CD14-positive monocyte (primary cell): ENCODE data around the gene RAB6A. TPM values are rescaled to one million over a fixed set of nuclear protein-coding genes. Genes with fewer than 3 reads are reported as not detected.
"Not testable (repeated sequence)": the region's sequence is repeated elsewhere in the genome, so short reads cannot be mapped to it uniquely, and the experiment has no call there.

Source experiments
- DNase-seq, 3 donors: peaks; one replicate each; pipeline ENCODE4 v3.0.0-alpha.2; 2011 to 2022
- H2AFZ ChIP-seq: 2 replicates; pipeline ENCODE4 v1.6.0; 2012; ENCODE audit warnings: mild to moderate bottlenecking, low read depth, low read length, inconsistent platforms; ENCODE audit not compliant: insufficient read depth, poor library complexity, severe bottlenecking
- H3K27ac ChIP-seq, 2 donors: 1 replicate in 1 of 2; 2 replicates in 1 of 2; pipeline ENCODE4 v1.5.1; 2012 to 2013; ENCODE audit warnings: low read length in 2 of 2, control low read depth in 1 of 2, inconsistent platforms in 1 of 2, low read depth in 1 of 2, mild to moderate bottlenecking in 1 of 2
- H3K27me3 ChIP-seq, 2 donors: one replicate each; pipeline versions ENCODE4 v1.6.0 to v1.6.1; 2011 to 2013; ENCODE audit warnings: low read length in 2 of 2; ENCODE audit not compliant: control insufficient read depth in 2 of 2, insufficient read depth in 2 of 2
- H3K36me3 ChIP-seq, 2 donors: replicated peaks in 1 of 2; 1 replicate in 1 of 2; 2 replicates in 1 of 2; pipeline versions ENCODE4 v1.5.1 to v1.6.1; 2012 to 2013; ENCODE audit warnings: low read length in 2 of 2, control low read depth in 1 of 2, inconsistent platforms in 1 of 2, mild to moderate bottlenecking in 1 of 2; ENCODE audit not compliant: insufficient read depth in 2 of 2, control insufficient read depth in 1 of 2
- H3K4me1 ChIP-seq, 2 donors: 1 replicate in 1 of 2; 2 replicates in 1 of 2; pipeline versions ENCODE4 v1.5.1 to v1.6.1; 2012 to 2013; ENCODE audit warnings: low read length in 2 of 2, control low read depth in 1 of 2, inconsistent platforms in 1 of 2, mild to moderate bottlenecking in 1 of 2, moderate library complexity in 1 of 2; ENCODE audit not compliant: insufficient read depth in 2 of 2, control insufficient read depth in 1 of 2
- H3K4me2 ChIP-seq: replicated peaks from 2 replicates; pipeline ENCODE3; 2012; ENCODE audit warnings: low read length, moderate library complexity, mild to moderate bottlenecking; ENCODE audit not compliant: poor library complexity, severe bottlenecking; ENCODE audit errors: extremely low read depth
- H3K4me3 ChIP-seq, 3 experiments: fragments of 200-600 bp in 1 of 3; sonication (generic) in 1 of 3; replicated peaks in 1 of 3; 1 replicate in 2 of 3; 2 replicates in 1 of 3; pipeline ENCODE4 v1.5.1; 2011 to 2013; ENCODE audit warnings: low read length in 3 of 3, mild to moderate bottlenecking in 3 of 3, control low read depth in 2 of 3, low read depth in 2 of 3, inconsistent platforms in 1 of 3, moderate library complexity in 1 of 3
- H3K79me2 ChIP-seq: 2 replicates; pipeline ENCODE4 v1.6.0; 2012; ENCODE audit warnings: mild to moderate bottlenecking, control low read depth, inconsistent platforms, low read length, moderate library complexity; ENCODE audit not compliant: insufficient read depth
- H3K9ac ChIP-seq: 2 replicates; pipeline ENCODE4 v1.6.0; 2017; ENCODE audit warnings: low read length, mild to moderate bottlenecking; ENCODE audit not compliant: insufficient read depth, poor library complexity, severe bottlenecking
- H3K9me3 ChIP-seq, 2 donors: replicated peaks in 1 of 2; 1 replicate in 1 of 2; 2 replicates in 1 of 2; pipeline versions ENCODE4 v1.5.1 to v1.6.1; 2012 to 2013; ENCODE audit warnings: low read length in 2 of 2, control low read depth in 1 of 2; ENCODE audit not compliant: control insufficient read depth in 1 of 2, insufficient read depth in 1 of 2
- H4K20me1 ChIP-seq: 2 replicates; pipeline ENCODE4 v1.6.0; 2012; ENCODE audit warnings: mild to moderate bottlenecking, low read length, control low read depth, moderate library complexity; ENCODE audit not compliant: insufficient read depth
- H3K27ac Mint-ChIP-seq, 7 donors: one replicate each; pipeline ENCODE4 v1.8.0; 2020; ENCODE audit warnings: mild to moderate bottlenecking in 7 of 7, mixed read lengths in 7 of 7, moderate library complexity in 6 of 7, inconsistent platforms in 2 of 7
- H3K27me3 Mint-ChIP-seq, 3 donors: one replicate each; pipeline ENCODE4 v1.8.0; 2021 to 2022; ENCODE audit warnings: low read depth in 3 of 3, mild to moderate bottlenecking in 3 of 3, mixed read lengths in 3 of 3, moderate library complexity in 3 of 3, inconsistent platforms in 1 of 3
- H3K36me3 Mint-ChIP-seq, 2 donors: one replicate each; pipeline ENCODE4 v1.8.0; 2020; ENCODE audit warnings: mixed read lengths in 2 of 2, inconsistent platforms in 1 of 2, mild to moderate bottlenecking in 1 of 2
- H3K4me1 Mint-ChIP-seq: one replicate; pipeline ENCODE4 v1.8.0; 2020; ENCODE audit warnings: mild to moderate bottlenecking, mixed read lengths
- H3K4me3 Mint-ChIP-seq, 2 donors: one replicate each; pipeline ENCODE4 v1.8.0; 2020; ENCODE audit warnings: mild to moderate bottlenecking in 2 of 2, mixed read lengths in 2 of 2, moderate library complexity in 1 of 2
- H3K9me3 Mint-ChIP-seq, 7 donors: one replicate each; pipeline ENCODE4 v1.8.0; 2020 to 2022; ENCODE audit warnings: mixed read lengths in 7 of 7, mild to moderate bottlenecking in 6 of 7, moderate library complexity in 6 of 7, inconsistent platforms in 2 of 7
- CTCF ChIP-seq: fragments of 200-600 bp; IDR thresholded peaks from one replicate; pipeline ENCODE4 v1.8.0; 2022; ENCODE audit warnings: antibody characterized with exemption, mild to moderate bottlenecking
- WGBS: methylation state at CpG from one replicate; pipeline ENCODE4 v1.1.5; 2013; ENCODE audit warnings: missing lambda C conversion rate; ENCODE audit not compliant: insufficient coverage; 5-methylcytosine and 5-hydroxymethylcytosine counted together
- intact Hi-C, 2 donors: fragments of 100-400 bp; cut with micrococcal nuclease; formaldehyde crosslinking; loops; one replicate each; pipeline versions ENCODE4 v1.15.0 to v1.15.1; 2023
- polyA plus RNA-seq, 3 donors: library from polyadenylated mRNA; depleted of rRNA in 1 of 3; unstranded in 2 of 3; stranded (reverse) in 1 of 3; fragments of 300-500 nt in 2 of 3; fragments of >200 nt in 1 of 3; fragmentation: Illumina TruSeq in 2 of 3; gene quantifications; 1 replicate in 2 of 3; 2 replicates in 1 of 3; pipeline ENCODE4 v1.2.3, GENCODE V29; 2012 to 2021

Gene RAB6A
- polyA plus RNA-seq, 3 donors, result 38.3 to 91.3 (median 78.6) TPM

- peaks cover 30% of the 10 kb centered on the region for H3K4me1 Mint-ChIP-seq
- no peaks in the 10 kb centered on the region for H3K27me3 Mint-ChIP-seq
- no peaks in the 10 kb centered on the region for H3K9me3 Mint-ChIP-seq
- H3K36me3 ChIP-seq, result peaks cover 0 to 4% of the 10 kb centered on the region in 2 donors
- no peak overlapping the region for H3K9ac ChIP-seq
- peak overlapping the region in 3 of 7 donors; percentile 24 to 57 (median 50) for H3K27ac Mint-ChIP-seq
- no peak overlapping the region for H3K4me2 ChIP-seq
- no peak for DNase-seq
- peaks cover 98% of the 10 kb centered on the region for H4K20me1 ChIP-seq
- peaks cover 1 to 20% of the 10 kb centered on the region in 2 donors for H3K36me3 Mint-ChIP-seq
- H2AFZ ChIP-seq, result no peak overlapping the region
- no peak for TF ChIP-seq CTCF
- no peak overlapping the region for H3K4me3 ChIP-seq
- no peaks in the 10 kb centered on the region for H3K9me3 ChIP-seq
- WGBS, result no CpG with 5 or more reads among the region's 13 CpGs
- H3K79me2 ChIP-seq, result peaks cover 98% of the 10 kb centered on the region
- no peak overlapping the region for H3K4me3 Mint-ChIP-seq
- H3K27ac ChIP-seq, result no peak overlapping the region
- H3K27me3 ChIP-seq, result no peaks in the 10 kb centered on the region
- intact Hi-C loops, result no loop called here
- H3K4me1 ChIP-seq, result peaks cover 13 to 14% of the 10 kb centered on the region in 2 donors
Measured at GRCh38 chr11:73746701-73747100, 14.2 kb downstream of the RAB6A start.

DNA sequence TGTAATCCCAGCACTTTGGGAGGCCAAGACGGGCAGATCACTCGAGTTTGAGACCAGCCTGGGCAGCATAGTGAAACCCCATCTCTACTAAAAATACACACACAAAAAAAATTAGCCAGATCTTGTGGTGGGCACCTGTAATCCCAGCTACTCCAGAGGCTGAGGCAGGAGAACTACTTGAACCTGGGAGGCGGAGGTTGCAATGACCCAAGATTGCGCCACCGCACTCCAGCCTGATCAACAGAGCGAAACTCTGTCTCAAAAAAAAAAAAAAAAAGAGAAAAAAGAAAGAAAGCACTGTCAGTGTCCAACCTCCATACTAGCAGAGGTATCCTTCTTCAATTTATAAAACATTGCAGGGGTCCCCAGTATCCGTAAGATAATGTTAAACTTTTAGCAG is 17.8 kb downstream of the RAB6A start:
- H3K27ac ChIP-seq, result peak overlapping the region in 1 of 2 donors; percentile 1
- H3K4me3 ChIP-seq, result no peak overlapping the region
- intact Hi-C loops, result no loop called here
- no peaks in the 10 kb centered on the region for H3K4me1 ChIP-seq
- no peak overlapping the region for H2AFZ ChIP-seq
- Mint-ChIP-seq H3K27ac (peak overlapping the region in 1 of 7 donors; percentile 31), H3K36me3 (peaks cover 3 to 26% of the 10 kb centered on the region in 2 donors), H3K4me1 (peaks cover 12% of the 10 kb centered on the region), H3K4me3 (no peak overlapping the region), H3K9me3 (peaks cover 0 to 1% (median 0%) of the 10 kb centered on the region in 7 donors), H3K27me3 (no peaks in the 10 kb centered on the region)
- H4K20me1 ChIP-seq, result peaks cover 95% of the 10 kb centered on the region
- H3K9ac ChIP-seq, result no peak overlapping the region
- no peaks in the 10 kb centered on the region for H3K27me3 ChIP-seq
- TF ChIP-seq CTCF, result no peak
- no peak overlapping the region for H3K4me2 ChIP-seq
- H3K36me3 ChIP-seq, result peaks cover 0 to 4% of the 10 kb centered on the region in 2 donors
- peaks cover 97% of the 10 kb centered on the region for H3K79me2 ChIP-seq
- WGBS, result no CpG with 5 or more reads among the region's 7 CpGs
- H3K9me3 ChIP-seq, result no peaks in the 10 kb centered on the region
- DNase-seq, result no peak

GRCh38 chr11:73735959-73736358 is 24.9 kb downstream of the RAB6A start:
- H3K79me2 ChIP-seq, result peaks cover 92% of the 10 kb centered on the region

More at GRCh38 chr11:73735959-73736358, 24.9 kb downstream of the RAB6A start:
- H3K27me3 ChIP-seq, H3K9ac ChIP-seq, H3K27ac ChIP-seq, H3K4me3 Mint-ChIP-seq, H3K4me2 ChIP-seq, H3K27ac Mint-ChIP-seq, H3K4me1 Mint-ChIP-seq, intact Hi-C loops, H3K4me3 ChIP-seq, H3K9me3 ChIP-seq, DNase-seq, H3K9me3 Mint-ChIP-seq, H3K27me3 Mint-ChIP-seq, H2AFZ ChIP-seq, H3K4me1 ChIP-seq: not testable (repeated sequence)
- Histone ChIP-seq H3K36me3 (peaks cover 7 to 16% of the 10 kb centered on the region in 2 donors), H4K20me1 (peaks cover 93% of the 10 kb centered on the region)
- peaks cover 10 to 43% of the 10 kb centered on the region in 2 donors for H3K36me3 Mint-ChIP-seq
- WGBS, result 94% methylated on average over 3 of the region's 7 CpGs
